GM18526 (cell line): Measurements from ENCODE around the gene KASH5.

Experiments
- POLR2A ChIP-seq: IDR thresholded peaks from 3 replicates; pipeline ENCODE4 v1.6.1; 2011; ENCODE audit not compliant: insufficient read length; ENCODE audit errors: extremely low read depth

KASH5 gene

DNA sequence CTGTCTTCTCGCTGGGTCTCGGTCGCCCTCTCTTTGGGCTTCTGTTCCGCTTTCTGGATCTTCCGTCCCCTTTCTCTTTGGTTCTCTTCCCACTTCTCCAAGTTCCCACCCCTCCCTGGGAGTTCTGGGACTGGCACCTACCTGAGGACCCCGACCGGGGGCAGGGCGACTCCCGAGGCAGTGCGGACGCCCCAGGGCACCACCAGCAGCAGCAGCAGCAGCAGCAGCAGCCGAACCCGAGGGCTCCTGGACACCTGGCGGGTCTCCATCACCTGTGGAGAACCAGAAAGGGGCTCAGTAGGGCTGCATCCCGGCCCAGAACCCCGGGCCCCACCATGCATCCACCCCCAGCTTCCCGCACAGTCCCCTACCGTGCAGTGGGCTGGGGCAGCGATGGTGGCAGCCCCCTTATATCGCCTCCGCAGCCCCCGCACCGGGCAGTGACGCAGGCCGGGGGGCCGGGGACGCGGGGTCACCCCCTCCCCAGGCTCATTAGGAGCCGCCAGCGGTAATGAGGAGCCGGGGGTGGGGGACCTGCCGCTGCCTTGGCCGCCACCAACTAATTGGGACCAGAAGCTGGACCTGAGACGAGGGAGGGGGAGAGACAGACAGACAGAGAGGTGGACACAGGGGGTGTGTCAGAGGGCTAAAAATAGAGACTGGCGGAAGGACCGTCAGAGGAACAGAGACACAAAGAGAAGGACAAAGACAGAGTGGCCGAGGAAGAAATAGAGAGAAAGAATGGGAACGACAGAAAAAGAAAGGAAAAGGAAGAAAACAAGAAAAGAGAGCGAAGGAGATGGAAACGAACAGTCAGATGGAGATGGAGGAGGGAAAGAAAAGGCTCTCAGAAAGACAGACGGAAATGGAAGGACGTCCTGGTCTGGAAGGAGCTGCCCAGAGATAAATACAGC is 35.3 kb downstream of the KASH5 start, which contains the start of gene PTH2:
Gene PTH2 (minus strand): TSS at position 371 of the 914 bp plus-strand sequence. CDS start 102 bp downstream, at position 269.
- TF ChIP-seq POLR2A: no peak

DNA sequence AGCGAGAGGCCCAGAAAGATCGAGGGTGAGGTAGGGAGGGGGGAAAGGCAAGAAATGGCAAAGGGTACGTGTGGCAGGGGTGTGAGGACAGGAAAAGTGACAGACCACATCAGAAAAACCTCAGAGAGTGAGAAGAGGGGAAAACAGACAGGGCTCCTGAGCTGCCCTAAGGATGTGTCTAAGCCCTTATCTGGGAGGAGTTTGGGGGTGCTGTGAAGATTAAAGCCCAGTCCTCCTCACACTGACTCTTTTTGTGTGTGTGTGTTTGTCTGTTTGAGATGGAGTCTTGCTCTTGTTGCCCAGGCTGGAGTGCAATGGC is 35.9 kb downstream of the KASH5 start:
- TF ChIP-seq POLR2A: no peak

DNA sequence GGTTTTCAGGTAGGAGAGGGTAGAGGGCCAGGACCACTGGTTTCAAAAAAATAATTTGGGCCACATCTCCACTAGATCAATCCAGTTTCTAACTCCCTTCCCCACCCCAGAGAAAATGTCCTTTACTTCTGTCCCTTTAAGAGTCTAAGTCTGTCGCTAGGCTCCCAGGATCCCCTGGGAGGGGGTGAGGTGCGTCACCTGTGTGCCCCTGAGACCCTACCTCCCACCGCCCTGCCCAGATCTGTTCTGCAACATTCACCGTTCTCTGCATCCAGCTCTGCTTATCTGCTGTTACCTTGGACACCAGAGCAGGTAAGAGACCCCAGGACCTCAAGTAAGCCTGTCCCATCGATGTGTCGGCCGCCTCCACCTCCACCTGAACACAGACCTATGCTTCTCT is 37.1 kb downstream of the KASH5 start, which contains the start of gene GFY:
Gene GFY (plus strand): TSS at position 211 of the 400 bp plus-strand sequence. CDS start 1,043 bp downstream, outside the sequence.
- no peak for TF ChIP-seq POLR2A

DNA sequence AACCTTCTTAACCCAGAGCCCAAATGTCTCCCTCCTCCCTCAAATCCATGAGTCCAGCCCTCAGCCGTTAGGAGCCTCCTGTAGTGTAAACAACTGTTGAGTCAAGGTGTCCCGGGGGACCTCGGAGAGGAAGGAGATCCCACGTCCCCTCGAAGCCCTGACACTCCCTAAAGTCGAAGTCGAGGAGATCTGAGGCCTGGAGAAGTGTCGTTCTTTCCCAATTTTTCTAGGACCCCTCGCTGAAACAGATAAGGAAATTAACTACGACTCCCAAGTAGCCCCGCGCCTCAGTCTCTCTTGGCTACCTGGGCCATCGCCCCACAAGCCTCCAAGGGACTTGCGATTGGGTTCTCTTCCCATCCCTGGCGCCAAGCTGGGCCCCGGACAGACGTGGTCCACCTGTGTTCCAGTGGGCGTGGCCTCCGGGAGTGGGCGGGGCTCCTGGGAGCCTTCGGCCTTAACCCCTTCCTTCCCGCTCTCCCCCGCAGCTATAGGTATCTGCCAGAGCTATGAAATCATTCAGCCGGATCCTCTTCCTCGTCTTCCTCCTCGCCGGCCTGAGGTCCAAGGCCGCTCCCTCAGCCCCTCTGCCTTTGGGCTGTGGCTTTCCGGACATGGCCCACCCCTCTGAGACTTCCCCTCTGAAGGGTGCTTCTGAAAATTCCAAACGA is 38.0 kb downstream of the KASH5 start:
- no peak for TF ChIP-seq POLR2A

DNA sequence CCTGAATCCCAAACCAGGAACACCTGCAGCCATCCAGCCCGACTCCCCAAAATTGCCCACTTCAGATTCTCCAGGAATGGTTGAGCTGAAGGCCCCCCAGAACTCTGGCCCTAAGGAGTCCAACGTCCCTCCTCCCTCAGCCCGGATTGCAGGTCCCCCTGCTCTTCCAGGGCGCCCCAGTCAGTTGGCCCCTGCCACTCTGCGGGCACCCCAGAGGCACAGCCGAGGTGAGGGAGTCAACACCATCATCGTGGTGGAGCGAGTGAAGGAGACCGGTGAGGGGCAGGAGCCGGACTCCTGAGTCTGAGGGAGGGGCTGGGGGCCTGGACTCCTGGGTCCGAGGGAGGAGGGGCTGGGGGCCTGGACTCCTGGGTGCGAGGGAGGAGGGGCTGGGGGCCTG is 39.3 kb downstream of the KASH5 start:
- no peak for TF ChIP-seq POLR2A

DNA sequence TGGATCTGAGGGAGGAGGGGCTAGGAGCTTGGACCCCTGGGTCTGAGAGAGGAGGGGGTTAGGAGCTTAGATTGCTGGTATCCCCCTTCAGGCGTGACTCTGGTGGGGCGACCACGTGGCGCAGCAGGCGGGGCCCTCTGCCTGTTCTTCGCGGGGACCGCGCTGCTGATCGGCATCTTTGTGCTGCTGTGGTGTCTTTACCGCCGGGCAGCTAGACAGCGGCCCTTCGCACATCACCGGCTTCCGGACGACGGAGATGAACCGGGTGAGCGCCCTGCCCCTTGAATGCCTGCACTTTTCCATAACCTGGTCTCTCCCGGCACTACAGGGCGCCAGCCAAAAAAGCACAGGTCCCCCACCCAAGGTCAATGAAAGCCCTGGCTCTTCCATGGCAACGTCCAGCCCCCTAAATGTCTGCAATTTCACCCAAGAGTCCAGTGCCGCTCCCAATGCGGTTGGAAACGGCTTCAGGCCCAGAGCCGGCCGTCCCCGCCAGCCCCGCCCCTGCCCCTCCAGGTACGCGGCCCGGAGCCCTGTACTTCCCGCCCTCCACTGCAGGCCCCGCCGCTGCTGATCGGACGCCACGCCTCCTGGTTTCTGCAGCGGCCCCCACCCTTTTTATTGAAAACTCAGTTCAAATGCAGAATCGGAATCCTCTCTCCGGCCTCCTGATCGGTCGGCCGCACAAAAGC is 40.0 kb downstream of the KASH5 start:
- TF ChIP-seq POLR2A: no peak

DNA sequence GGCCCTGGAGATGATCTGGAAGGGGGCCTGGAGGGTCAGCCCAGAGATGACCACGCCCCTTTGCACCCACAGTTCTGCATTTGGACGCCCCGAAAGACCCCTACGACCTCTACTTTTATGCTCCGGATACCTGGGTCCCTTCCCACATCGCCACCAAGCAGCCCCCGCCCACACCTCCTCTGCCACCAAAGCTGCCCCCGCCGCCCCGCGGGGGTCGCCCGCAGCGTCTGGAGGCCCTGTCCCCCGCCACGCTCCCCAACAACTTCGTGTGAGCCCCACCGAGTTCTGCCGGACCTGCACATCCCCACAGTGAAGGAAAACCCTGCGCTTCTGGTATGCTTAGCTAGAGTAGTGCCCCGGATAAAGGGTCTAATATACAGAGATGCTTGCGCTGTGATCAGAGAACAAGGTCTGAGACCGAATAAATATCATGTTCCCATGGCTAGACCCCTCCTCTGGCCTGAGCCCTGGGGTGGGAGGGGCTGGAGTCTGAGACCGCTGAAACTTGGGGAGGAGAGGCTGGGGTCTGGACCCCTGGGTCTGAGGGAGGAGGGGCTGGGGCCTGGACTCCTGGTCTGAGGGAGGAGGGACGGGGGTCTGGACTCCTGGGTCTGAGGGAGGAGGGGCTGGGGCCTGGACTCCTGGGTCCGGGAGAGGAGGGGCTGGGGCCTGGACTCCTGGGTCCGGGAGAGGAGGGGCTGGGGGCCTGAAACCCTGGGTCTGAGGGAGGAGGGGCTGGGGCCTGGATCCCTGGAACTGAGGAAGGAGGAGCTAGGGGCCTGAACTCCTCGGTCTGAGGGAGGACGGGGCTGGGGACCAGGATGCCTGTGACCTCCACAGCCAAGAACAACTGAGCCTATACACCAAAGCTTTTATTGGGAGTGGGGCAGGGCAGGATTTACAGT is 40.8 kb downstream of the KASH5 start:
- TF ChIP-seq POLR2A: no peak

DNA sequence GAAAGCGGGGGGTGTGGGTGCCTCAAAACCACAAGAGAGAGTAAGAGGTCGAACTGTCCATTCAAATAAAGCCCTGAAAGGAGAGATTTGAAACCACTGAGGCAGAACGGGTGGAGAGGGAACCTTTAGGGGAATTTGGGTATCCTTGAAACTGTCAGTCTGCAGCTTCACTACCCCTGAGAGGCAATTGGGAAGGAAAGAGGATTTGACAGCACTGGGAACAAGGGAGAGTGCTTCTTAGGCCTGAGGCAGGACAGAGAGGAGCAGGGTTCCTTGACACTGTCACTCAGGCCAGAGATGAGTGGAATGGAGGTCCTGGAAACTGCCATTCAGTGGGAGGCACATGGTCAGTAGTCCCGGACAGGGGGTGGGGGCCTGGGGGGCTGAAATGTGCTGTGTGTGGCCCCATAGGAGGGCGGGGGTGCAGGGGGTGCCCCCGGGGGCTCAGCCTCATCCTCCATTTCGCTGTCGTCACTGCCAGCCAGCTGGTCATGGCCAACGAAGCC is 42.2 kb downstream of the KASH5 start:
- TF ChIP-seq POLR2A: no peak

DNA sequence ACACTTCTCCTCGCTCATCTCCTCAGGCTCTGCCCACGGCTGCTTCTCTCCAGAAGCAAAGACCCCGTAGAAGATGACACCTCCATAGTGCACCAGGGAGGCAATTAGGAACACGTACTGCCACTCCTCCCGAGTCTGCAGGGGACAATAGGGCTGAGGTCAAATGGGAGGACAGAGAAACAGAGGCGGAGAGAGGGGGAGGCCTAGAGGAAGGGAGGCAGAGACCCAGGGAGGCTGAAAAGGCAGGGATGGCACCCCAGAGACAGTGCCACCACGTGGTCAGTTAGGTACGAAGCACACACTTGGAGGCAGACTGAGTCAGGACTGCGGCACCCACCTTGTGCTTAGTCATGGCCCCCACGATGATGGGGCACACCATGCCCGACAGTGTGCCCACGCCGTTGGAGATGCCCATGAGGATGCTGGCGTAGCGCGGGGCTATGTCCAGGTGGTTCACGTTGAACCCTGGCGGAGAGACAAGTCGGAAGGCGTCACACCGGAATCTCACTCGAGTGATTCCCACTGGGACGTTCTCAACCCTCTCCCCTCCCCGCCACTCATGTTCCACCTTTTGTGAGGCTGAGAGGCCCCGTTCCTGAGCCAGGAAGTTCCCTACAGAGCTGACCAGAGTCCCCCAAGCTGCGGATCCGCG is 42.8 kb downstream of the KASH5 start:
- TF ChIP-seq POLR2A: no peak

DNA sequence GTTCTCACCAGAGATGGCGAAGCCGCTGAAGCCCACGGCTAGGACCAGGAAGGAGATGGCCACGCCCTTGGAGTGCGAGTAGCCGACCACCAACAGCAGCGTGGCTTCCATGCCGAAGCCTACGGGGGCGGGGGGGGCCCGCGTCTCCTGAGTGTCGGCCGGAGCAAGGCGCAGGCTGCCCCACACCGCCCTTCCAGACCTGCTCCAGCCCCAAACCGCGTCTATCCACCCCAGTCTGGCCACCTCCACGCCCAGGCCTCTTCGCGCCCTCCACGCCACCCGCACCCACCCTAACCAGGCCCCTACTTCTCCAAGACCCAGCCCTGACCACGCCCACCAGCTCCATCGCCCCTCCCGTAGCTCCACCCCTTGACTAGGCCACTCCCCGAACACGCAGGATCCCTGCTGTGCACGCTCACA is 43.3 kb downstream of the KASH5 start:
- TF ChIP-seq POLR2A: no peak

DNA sequence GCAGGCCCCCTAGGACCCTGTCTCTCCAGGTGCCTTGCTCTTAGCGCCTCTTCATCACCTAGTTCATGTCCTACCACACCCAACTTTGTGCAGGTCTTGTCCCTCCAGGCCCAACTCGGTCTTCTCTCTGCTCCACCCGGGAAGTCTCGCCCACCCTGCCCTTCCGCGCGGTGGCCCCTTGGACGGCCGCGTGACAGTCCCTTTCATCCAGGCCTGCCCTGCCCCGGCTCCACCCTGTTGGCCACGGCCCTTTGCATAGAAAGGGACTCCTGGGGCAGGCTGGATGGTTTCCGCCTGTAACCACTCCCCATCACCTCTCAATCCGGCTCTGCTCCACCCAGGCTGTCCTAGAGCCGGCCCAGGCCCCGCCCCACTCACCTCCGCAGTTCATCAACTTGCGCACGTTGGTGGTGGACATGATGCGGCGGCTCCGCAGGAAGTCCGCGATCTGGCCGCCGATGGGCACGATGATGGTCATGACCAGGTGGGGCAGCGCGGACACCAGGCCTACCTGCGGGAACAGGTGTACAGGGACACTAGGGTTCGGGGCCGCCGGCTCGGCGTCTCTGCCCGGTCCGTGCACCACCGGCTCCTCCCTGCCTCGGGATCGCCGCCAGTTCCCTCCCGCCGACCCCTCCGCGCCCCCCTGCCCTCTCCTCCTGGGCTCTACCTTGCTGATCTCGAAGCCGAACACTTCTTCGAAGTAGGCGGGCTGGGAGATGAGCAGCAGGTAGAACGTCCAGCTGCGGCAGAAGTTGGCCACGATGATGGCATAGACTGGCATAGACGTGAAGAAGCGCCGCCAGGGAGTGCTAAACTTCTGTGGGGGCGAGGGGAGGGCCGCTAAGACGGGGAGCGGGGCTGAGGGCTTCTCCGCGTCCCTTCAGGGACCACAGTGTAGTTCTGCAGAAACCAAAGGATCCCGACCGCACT is 44.4 kb downstream of the KASH5 start:
- TF ChIP-seq POLR2A: no peak

DNA sequence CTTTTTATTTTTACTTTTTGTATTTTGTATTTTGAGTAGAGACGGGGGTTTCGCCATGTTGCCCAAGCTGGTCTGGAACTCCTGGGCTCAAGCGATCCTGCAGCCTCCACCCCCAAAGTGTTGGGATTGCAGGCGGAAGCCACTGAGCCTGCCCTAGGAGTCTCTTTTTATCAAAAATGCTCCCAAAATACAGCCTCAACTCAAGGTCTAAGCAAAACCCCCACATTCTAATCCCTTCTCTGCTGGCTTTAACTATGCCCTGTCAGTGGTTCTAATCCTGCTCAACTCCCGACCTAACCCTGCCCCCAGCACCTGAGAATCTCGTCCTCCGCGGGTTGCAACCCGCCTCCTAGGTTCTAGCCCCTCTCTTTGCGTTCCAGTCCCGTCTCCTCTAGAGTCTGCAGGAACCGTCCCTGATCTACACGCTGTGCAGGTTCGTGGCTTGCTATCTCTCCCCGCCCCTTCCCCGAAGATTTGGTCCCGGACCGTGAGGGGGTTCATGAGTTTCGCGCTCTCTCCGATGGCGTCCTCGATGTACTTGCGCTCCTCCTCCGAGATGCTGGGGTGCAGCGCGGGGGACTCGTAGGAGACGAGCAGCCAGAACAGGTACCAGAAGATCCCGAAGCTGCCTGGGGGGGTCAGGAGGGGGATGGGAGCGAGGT is 45.3 kb downstream of the KASH5 start:
- TF ChIP-seq POLR2A: no peak
